Hepatocyte (in vitro differentiated cells): Measurements from ENCODE around the gene ABHD8.

Experiments
- CTCF ChIP-seq: fragments of 200-600 bp; sonication (generic); IDR thresholded peaks from 2 replicates; pipeline ENCODE4 v1.5.1; 2016; ENCODE audit warnings: antibody characterized with exemption, mild to moderate bottlenecking; ENCODE audit not compliant: poor library complexity
- EZH2phosphoT487 ChIP-seq: fragments of 200-600 bp; sonication (generic); IDR thresholded peaks from one replicate; pipeline ENCODE4 v1.6.1; 2018; ENCODE audit warnings: antibody characterized with exemption, mild to moderate bottlenecking, low read depth, moderate library complexity; ENCODE audit not compliant: unreplicated experiment, severe bottlenecking

- TF ChIP-seq EZH2phosphoT487 (no peak), CTCF (no peak)
These were observed 19.7 kb downstream of the ABHD8 start for GRCh38 chr19:17283504-17283996.
